ENCODE data around the gene TP73.

TP73 gene

GRCh38 chr1:3703786-3704371, 51.6 kb downstream of the TP73 start:
- Mint-ChIP-seq H3K27ac (no peak overlapping the region), H3K4me3 (no peak overlapping the region), H3K27me3 (ENCODE audit: low read depth) (peaks cover 39% of the 10 kb centered on the region), H3K36me3 (ENCODE audit: low read depth) (no peaks in the 10 kb centered on the region), H3K4me1 (peaks cover 7% of the 10 kb centered on the region), H3K9me3 (no peaks in the 10 kb centered on the region)
- TF ChIP-seq CTCF (IDR thresholded peaks at IDR 0.05; ENCODE audit: unreplicated experiment in 3 of 3) = no peak

GRCh38 chr1:3705341-3705950, 53.1 kb downstream of the TP73 start:
- Mint-ChIP-seq H3K4me3 (no peak overlapping the region), H3K9me3 (no peaks in the 10 kb centered on the region), H3K36me3 (ENCODE audit: low read depth) (no peaks in the 10 kb centered on the region), H3K27ac (no peak overlapping the region), H3K27me3 (ENCODE audit: low read depth) (peaks cover 39% of the 10 kb centered on the region), H3K4me1 (peaks cover 7% of the 10 kb centered on the region)
- no peak for TF ChIP-seq CTCF (IDR thresholded peaks at IDR 0.05; ENCODE audit: unreplicated experiment in 3 of 3)

GRCh38 chr1:3706651-3707297, 54.5 kb downstream of the TP73 start:
- Mint-ChIP-seq H3K36me3 (ENCODE audit: low read depth) (no peaks in the 10 kb centered on the region), H3K4me1 (peaks cover 11% of the 10 kb centered on the region), H3K4me3 (no peak overlapping the region), H3K27me3 (ENCODE audit: low read depth) (peaks cover 45% of the 10 kb centered on the region), H3K27ac (no peak overlapping the region), H3K9me3 (no peaks in the 10 kb centered on the region)
- no peak for TF ChIP-seq CTCF (IDR thresholded peaks at IDR 0.05; ENCODE audit: unreplicated experiment in 3 of 3)

- no peak for TF ChIP-seq CTCF (IDR thresholded peaks at IDR 0.05; ENCODE audit: unreplicated experiment in 3 of 3)
- H3K4me1 Mint-ChIP-seq = peaks cover 17% of the 10 kb centered on the region
These were observed 55.1 kb downstream of the TP73 start for GRCh38 chr1:3707298-3707938.

GRCh38 chr1:3707939-3708328, 55.6 kb downstream of the TP73 start:
- Mint-ChIP-seq H3K27me3 (ENCODE audit: low read depth) (peaks cover 52% of the 10 kb centered on the region), H3K36me3 (ENCODE audit: low read depth) (no peaks in the 10 kb centered on the region), H3K4me3 (no peak overlapping the region), H3K4me1 (peaks cover 18% of the 10 kb centered on the region), H3K27ac (no peak overlapping the region), H3K9me3 (no peaks in the 10 kb centered on the region)
- no peak for TF ChIP-seq CTCF (IDR thresholded peaks at IDR 0.05; ENCODE audit: unreplicated experiment in 3 of 3)

More at GRCh38 chr1:3707298-3707938, 55.1 kb downstream of the TP73 start:
- no peaks in the 10 kb centered on the region for H3K36me3 Mint-ChIP-seq (ENCODE audit: low read depth)
- peaks cover 51% of the 10 kb centered on the region for H3K27me3 Mint-ChIP-seq (ENCODE audit: low read depth)
- no peak overlapping the region for H3K27ac Mint-ChIP-seq
- H3K9me3 Mint-ChIP-seq = no peaks in the 10 kb centered on the region
- no peak overlapping the region for H3K4me3 Mint-ChIP-seq

All from nephron (organoid).